Measurements from ENCODE around the gene ACIN1.

Gene ACIN1

GRCh38 chr14:23094666-23095195 lies at the start of gene ACIN1:
TSS of gene ACIN1 (minus strand) at chr14:23095136. CDS start at chr14:23095112, 24 bp downstream.
- DNase-seq = no peak

GRCh38 chr14:23143911-23144310 lies 49.0 kb upstream of the ACIN1 start:
- no peak for DNase-seq

- no peak for DNase-seq
These were observed 47.9 kb upstream of the ACIN1 start for GRCh38 chr14:23142826-23143225.

GRCh38 chr14:23141706-23142444 lies 46.9 kb upstream of the ACIN1 start:
- no peak for DNase-seq

GRCh38 chr14:23140371-23140770 lies 45.4 kb upstream of the ACIN1 start:
- no peak for DNase-seq

GRCh38 chr14:23139874-23140273 lies 44.9 kb upstream of the ACIN1 start:
- no peak for DNase-seq

- no peak for DNase-seq
These were observed 43.0 kb upstream of the ACIN1 start for GRCh38 chr14:23137813-23138535.

- no peak for DNase-seq
These were observed 42.4 kb upstream of the ACIN1 start for GRCh38 chr14:23137192-23137812.

- DNase-seq = no peak
These were observed 41.7 kb upstream of the ACIN1 start for GRCh38 chr14:23136566-23137133.

GRCh38 chr14:23132970-23133369 lies 38.0 kb upstream of the ACIN1 start:
- DNase-seq = no peak

GRCh38 chr14:23131482-23131881 lies 36.5 kb upstream of the ACIN1 start:
- DNase-seq = no peak

- no peak for DNase-seq
These were observed 35.9 kb upstream of the ACIN1 start for GRCh38 chr14:23130871-23131270.

GRCh38 chr14:23129759-23130316 lies 34.9 kb upstream of the ACIN1 start:
- DNase-seq = no peak

- no peak for DNase-seq
These were observed 34.2 kb upstream of the ACIN1 start for GRCh38 chr14:23128969-23129758.

- no peak for DNase-seq
These were observed 32.9 kb upstream of the ACIN1 start for GRCh38 chr14:23127861-23128260.

GRCh38 chr14:23126548-23127278 lies 31.8 kb upstream of the ACIN1 start:
- DNase-seq = no peak

GRCh38 chr14:23125933-23126524 lies 31.1 kb upstream of the ACIN1 start:
- no peak for DNase-seq

- no peak for DNase-seq
These were observed 30.1 kb upstream of the ACIN1 start for GRCh38 chr14:23125011-23125410.

GRCh38 chr14:23124337-23124954 lies 29.5 kb upstream of the ACIN1 start:
- no peak for DNase-seq

- no peak for DNase-seq
These were observed 28.5 kb upstream of the ACIN1 start for GRCh38 chr14:23123419-23123818.

GRCh38 chr14:23122086-23122485 lies 27.1 kb upstream of the ACIN1 start:
- no peak for DNase-seq

All from midbrain (tissue), 1 donor.